OCI-LY3 (cell line): ENCODE results near the gene NACA2.

ENCODE experiments used
- CTCF ChIP-seq: fragments of 200-600, 300-600 bp; sonication (generic); IDR thresholded peaks from 2 replicates; pipeline ENCODE4 v1.5.1; 2014; ENCODE audit warnings: antibody characterized with exemption, low read length, low read depth
- EZH2phosphoT487 ChIP-seq: fragments of 200-600 bp; shearing (Covaris generic); IDR thresholded peaks from 2 replicates; pipeline ENCODE4 v1.6.1; 2018; ENCODE audit warnings: antibody characterized with exemption, mixed run types, low read depth

DNA sequence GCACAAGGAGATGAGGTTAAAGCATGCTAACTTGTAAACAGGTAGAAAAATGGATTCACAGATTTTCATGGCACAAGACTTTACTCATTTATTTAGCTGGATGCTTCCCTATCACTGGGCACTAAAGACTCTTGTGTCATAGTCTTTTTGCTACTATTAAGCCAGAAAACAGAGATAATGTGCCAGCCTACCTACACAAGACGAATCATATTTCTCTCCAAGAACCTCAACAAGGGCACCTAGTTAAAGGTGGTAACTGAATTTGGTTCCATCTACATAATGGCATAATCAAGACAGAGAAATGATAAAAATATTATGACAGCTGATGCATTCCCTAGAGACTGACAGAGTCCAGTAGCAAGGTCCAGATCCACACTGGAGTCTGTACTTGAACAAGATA is 3.8 kb downstream of the NACA2 start:
- TF ChIP-seq CTCF = no peak
- no peak for TF ChIP-seq EZH2phosphoT487
